BE2C (cell line): Measurements from ENCODE around the gene TMA7. TPM values are rescaled to one million over a fixed set of nuclear protein-coding genes. Genes with fewer than 3 reads are reported as not detected.

ENCODE experiments used
- DNase-seq: peaks from one replicate; pipeline ENCODE4 v3.0.0-alpha.2; 2020
- H3K27me3 ChIP-seq: fragments of 250-450 bp; sonication (Bioruptor Pico); 2 replicates; pipeline ENCODE4 v1.5.1; 2020; ENCODE audit warnings: mild to moderate bottlenecking
- H3K36me3 ChIP-seq: fragments of 250-450 bp; sonication (Bioruptor Pico); 2 replicates; pipeline ENCODE4 v1.5.1; 2020; ENCODE audit warnings: mild to moderate bottlenecking
- H3K4me1 ChIP-seq: fragments of 250-450 bp; sonication (Bioruptor Pico); 2 replicates; pipeline ENCODE4 v1.5.1; 2020
- H3K4me3 ChIP-seq: 2 replicates; pipeline ENCODE4 v1.5.1; 2011; ENCODE audit warnings: low read depth, low read length
- H3K9me3 ChIP-seq: fragments of 250-450 bp; sonication (Bioruptor Pico); 2 replicates; pipeline ENCODE4 v1.5.1; 2020
- CTCF ChIP-seq: IDR thresholded peaks from 2 replicates; pipeline ENCODE4 v1.5.1; 2012; ENCODE audit warnings: mild to moderate bottlenecking, low read depth, low read length
- polyA plus RNA-seq: library from polyadenylated mRNA; unstranded; fragments of >200 nt; gene quantifications from one replicate; pipeline ENCODE4 v1.2.1, GENCODE V29; 2012; ENCODE audit warnings: low read depth, missing spikeins; ENCODE audit not compliant: insufficient read length, insufficient read depth

Gene TMA7
- 249 TPM for polyA plus RNA-seq

- Histone ChIP-seq H3K27me3 (no peaks in the 10 kb centered on the region), H3K4me1 (no peaks in the 10 kb centered on the region), H3K36me3 (no peaks in the 10 kb centered on the region; the same call in 1 of the 2 replicates), H3K9me3 (no peaks in the 10 kb centered on the region), H3K4me3 (peak within 1 kb of the TSS; percentile 84)
- DNase-seq: peak; percentile 94
- TF ChIP-seq CTCF: no peak
Measured at GRCh38 chr3:48439820-48440589, at the start of gene TMA7, which contains the start of gene CCDC51. TMA7 (plus strand) TSS chr3:48440257; CDS start chr3:48440297, 40 bp downstream. CCDC51 (minus strand) TSS chr3:48440119; CDS start chr3:48435128, 4,991 bp downstream.

GRCh38 chr3:48394391-48394790, 45.7 kb upstream of the TMA7 start:
- Histone ChIP-seq H3K4me1 (no peaks in the 10 kb centered on the region), H3K9me3 (no peaks in the 10 kb centered on the region), H3K4me3 (no peak overlapping the region), H3K27me3 (no peaks in the 10 kb centered on the region), H3K36me3 (no peaks in the 10 kb centered on the region)
- no peak for DNase-seq
- TF ChIP-seq CTCF: no peak

- Histone ChIP-seq H3K4me1 (no peaks in the 10 kb centered on the region), H3K27me3 (no peaks in the 10 kb centered on the region), H3K9me3 (no peaks in the 10 kb centered on the region), H3K4me3 (no peak overlapping the region), H3K36me3 (no peaks in the 10 kb centered on the region)
- TF ChIP-seq CTCF: no peak
- no peak for DNase-seq
Measured at GRCh38 chr3:48395714-48396113, 44.3 kb upstream of the TMA7 start.

GRCh38 chr3:48397767-48398681, 42.0 kb upstream of the TMA7 start:
- H3K4me3 ChIP-seq: no peak overlapping the region
- DNase-seq: no peak
- H3K36me3 ChIP-seq: no peaks in the 10 kb centered on the region
- no peaks in the 10 kb centered on the region for H3K4me1 ChIP-seq
- no peaks in the 10 kb centered on the region for H3K9me3 ChIP-seq
- H3K27me3 ChIP-seq: no peaks in the 10 kb centered on the region
- TF ChIP-seq CTCF: no peak

GRCh38 chr3:48398701-48399386, 41.2 kb upstream of the TMA7 start:
- H3K36me3 ChIP-seq: no peaks in the 10 kb centered on the region
- DNase-seq: no peak
- H3K4me3 ChIP-seq: no peak overlapping the region
- H3K4me1 ChIP-seq: no peaks in the 10 kb centered on the region
- no peak for TF ChIP-seq CTCF
- H3K9me3 ChIP-seq: no peaks in the 10 kb centered on the region
- H3K27me3 ChIP-seq: no peaks in the 10 kb centered on the region
